Mucosa of descending colon (tissue), 3 donors: ENCODE data around the gene ZBTB7A. TPM values are rescaled to one million over a fixed set of nuclear protein-coding genes. Genes with fewer than 3 reads are reported as not detected.
A peak's percentile ranks its signal among the peaks of the same experiment; 100 is the strongest.
"Not testable (repeated sequence)": the region's sequence is repeated elsewhere in the genome, so short reads cannot be mapped to it uniquely, and the experiment has no call there.

Experiments used
- ATAC-seq: fragments of 200-7000 bp; cut with Tn5 transposase; one replicate; pipeline ENCODE4 v1.9.1; 2020; ENCODE audit warnings: mild to moderate bottlenecking, moderate library complexity
- DNase-seq, 3 donors: peaks; one replicate each; pipeline ENCODE4 v3.0.0-alpha.2; 2020
- H3K36me3 ChIP-seq: fragments of 200-600 bp; one replicate; pipeline ENCODE4 v1.8.0; 2021; ENCODE audit warnings: low read depth, mild to moderate bottlenecking
- H3K4me1 ChIP-seq: fragments of 200-600 bp; one replicate; pipeline ENCODE4 v1.8.0; 2021; ENCODE audit warnings: low read depth, mild to moderate bottlenecking
- H3K4me3 ChIP-seq: fragments of 200-600 bp; one replicate; pipeline ENCODE4 v1.8.0; 2021; ENCODE audit warnings: mild to moderate bottlenecking
- H3K9me3 ChIP-seq: fragments of 200-600 bp; one replicate; pipeline ENCODE4 v1.8.0; 2021; ENCODE audit warnings: mild to moderate bottlenecking
- CTCF ChIP-seq: fragments of 200-600 bp; IDR thresholded peaks from one replicate; pipeline ENCODE4 v1.8.0; 2022; ENCODE audit warnings: antibody characterized with exemption, mild to moderate bottlenecking
- intact Hi-C, 2 donors: fragments of 100-400 bp; cut with DNase I in 1 of 2; cut with micrococcal nuclease in 1 of 2; formaldehyde crosslinking; loops; one replicate each; pipeline versions ENCODE4 v1.11.0 to v1.11.1; 2022; cut with DNase I, micrococcal nuclease
- total RNA-seq, 3 donors: library from RNA; stranded (reverse); fragmentation: NEBNext Ultra II Directional in 2 of 3; extraction: Animal tissue kit (Norgen Biotek cat#: 25700) in 2 of 3; gene quantifications; one replicate each; pipeline versions ENCODE4 v1.2.1 to v1.2.4, GENCODE V29; 2021 to 2023
- donor health status: DM: no; HTN: no; CAD: no; lungs with moderate emphysema.
- donor health status: DM: no; HTN: no; CAD: no.
- donor health status: DM: no; HTN: yes; CAD: no.

ZBTB7A gene
- total RNA-seq, 3 donors from 2014 or later = 104 to 115 (median 112) TPM

GRCh38 chr19:4010808-4011110 is 55.9 kb downstream of the ZBTB7A start:
- H3K4me1 ChIP-seq = peaks cover 24% of the 10 kb centered on the region
- ATAC-seq (no peak), DNase-seq (no peak)
- H3K4me3 ChIP-seq = no peak overlapping the region
- TF ChIP-seq CTCF = no peak
- H3K36me3 ChIP-seq = peaks cover 3% of the 10 kb centered on the region
- intact Hi-C loops = no loop called here
- no peaks in the 10 kb centered on the region for H3K9me3 ChIP-seq

DNA sequence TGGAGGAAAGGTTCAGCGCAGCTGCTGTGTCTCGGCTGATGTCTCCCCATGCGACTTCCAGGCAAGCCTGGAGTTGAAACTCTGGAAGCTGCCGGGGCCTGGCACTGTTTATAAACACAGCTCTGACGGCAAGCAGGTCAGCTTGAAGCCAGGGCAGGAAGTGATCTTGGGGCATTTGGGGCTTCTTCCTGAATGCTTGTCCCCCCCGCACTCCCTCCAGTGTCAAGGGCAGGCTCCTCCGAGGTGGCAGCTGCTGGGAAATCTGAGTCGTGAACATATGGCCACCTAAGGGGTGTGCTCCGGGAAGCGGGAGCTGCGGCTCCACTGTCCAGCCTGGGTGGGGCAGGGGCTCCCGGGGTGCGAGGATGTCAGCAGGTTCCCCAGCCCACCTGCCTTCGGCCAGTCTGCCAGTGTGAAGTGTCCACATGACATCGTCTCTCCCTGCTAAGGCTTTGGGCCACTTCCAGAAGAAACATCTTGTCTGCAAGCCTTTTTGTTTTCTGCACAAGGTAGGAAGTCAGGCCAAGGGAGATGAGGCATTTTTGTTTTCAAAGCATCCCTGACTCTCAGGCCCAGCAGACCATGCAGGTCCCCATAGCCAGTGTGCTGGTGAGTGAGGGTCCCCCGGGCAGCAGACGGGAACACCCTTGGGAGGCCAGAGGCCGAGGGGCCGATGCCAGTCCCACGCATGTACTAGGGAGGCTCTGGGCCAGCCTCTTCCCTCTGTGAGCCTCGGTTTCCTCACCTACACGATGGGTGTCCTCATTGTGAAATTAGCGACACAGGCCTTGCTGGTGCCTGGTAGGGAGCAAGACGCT is 56.5 kb downstream of the ZBTB7A start:
- no peak overlapping the region for H3K4me3 ChIP-seq
- peaks cover 24% of the 10 kb centered on the region for H3K4me1 ChIP-seq
- no peak for ATAC-seq
- intact Hi-C loops = no loop called here
- no peaks in the 10 kb centered on the region for H3K9me3 ChIP-seq
- peaks cover 3% of the 10 kb centered on the region for H3K36me3 ChIP-seq
- DNase-seq = no peak
- no peak for TF ChIP-seq CTCF

GRCh38 chr19:4007836-4008539 is 58.7 kb downstream of the ZBTB7A start:
- DNase-seq = peak in 2 of 3 donors; percentile 41 to 51
- Histone ChIP-seq H3K9me3 (no peaks in the 10 kb centered on the region), H3K36me3 (no peaks in the 10 kb centered on the region), H3K4me3 (peak overlapping the region; percentile 84), H3K4me1 (peaks cover 24% of the 10 kb centered on the region)
- intact Hi-C loops = no loop called here
- no peak for TF ChIP-seq CTCF
- peak; percentile 1 for ATAC-seq

- DNase-seq = peak; percentile 93 to 97 (median 97)
- H3K36me3 ChIP-seq = no peaks in the 10 kb centered on the region
- no peaks in the 10 kb centered on the region for H3K9me3 ChIP-seq
- intact Hi-C loops = no loop called here
- H3K4me1 ChIP-seq = peaks cover 24% of the 10 kb centered on the region
- ATAC-seq = peak; percentile 95
- peak within 1 kb of the TSS; percentile 84 for H3K4me3 ChIP-seq
- no peak for TF ChIP-seq CTCF
Measured at GRCh38 chr19:4007021-4007835, 59.5 kb downstream of the ZBTB7A start, which contains the start of gene PIAS4. Gene PIAS4 (plus strand): TSS chr19:4007736. CDS start chr19:4007761, 25 bp downstream.

- peaks cover 16% of the 10 kb centered on the region for H3K4me1 ChIP-seq
- H3K4me3 ChIP-seq, H3K36me3 ChIP-seq, intact Hi-C loops, H3K9me3 ChIP-seq, ATAC-seq, DNase-seq: not testable (repeated sequence)
Measured at GRCh38 chr19:4005436-4005835, 61.3 kb downstream of the ZBTB7A start.

- H3K4me1 ChIP-seq, H3K36me3 ChIP-seq, H3K4me3 ChIP-seq, H3K9me3 ChIP-seq, intact Hi-C loops, DNase-seq, ATAC-seq: not testable (repeated sequence)
Measured at GRCh38 chr19:4000798-4001197, 65.9 kb downstream of the ZBTB7A start.

GRCh38 chr19:3998667-3999412 is 67.9 kb downstream of the ZBTB7A start:
- not testable (repeated sequence) for ATAC-seq, DNase-seq
- intact Hi-C loops = loop anchor here in 1 of 2 donors (10.0 kb wide), 1 partner anchor 46 kb away; no protein-coding TSS in a partner anchor

More at GRCh38 chr19:3998667-3999412, 67.9 kb downstream of the ZBTB7A start:
- not testable (repeated sequence) for H3K4me3 ChIP-seq, H3K36me3 ChIP-seq, H3K9me3 ChIP-seq, H3K4me1 ChIP-seq
